Activated CD4-positive, alpha-beta T cell treated with anti-CD3 and anti-CD28 coated beads, Interleukin-2, amount 10 ng/mL, durations not matched to agents 24 days and 14 days (primary cell): Measurements from ENCODE around the gene TERB1. TPM values are rescaled to one million over a fixed set of nuclear protein-coding genes. Genes with fewer than 3 reads are reported as not detected.

ENCODE experiments used
- DNase-seq: peaks from one replicate; pipeline ENCODE4 v3.0.0; 2022
- H3K27ac Mint-ChIP-seq: one replicate; pipeline ENCODE4 v1.8.0; 2022; ENCODE audit warnings: mild to moderate bottlenecking, mixed read lengths
- H3K27me3 Mint-ChIP-seq: one replicate; pipeline ENCODE4 v1.8.0; 2022; ENCODE audit warnings: mixed read lengths
- H3K36me3 Mint-ChIP-seq: one replicate; pipeline ENCODE4 v1.8.0; 2022; ENCODE audit warnings: low read depth, mild to moderate bottlenecking, mixed read lengths
- H3K4me1 Mint-ChIP-seq: one replicate; pipeline ENCODE4 v1.8.0; 2021; ENCODE audit warnings: mixed read lengths
- H3K4me3 Mint-ChIP-seq: one replicate; pipeline ENCODE4 v1.8.0; 2022; ENCODE audit warnings: mild to moderate bottlenecking, moderate library complexity, mixed read lengths
- H3K9me3 Mint-ChIP-seq: one replicate; pipeline ENCODE4 v1.8.0; 2021; ENCODE audit warnings: mixed read lengths
- intact Hi-C: fragments of 100-400 bp; cut with micrococcal nuclease; formaldehyde crosslinking; loops from one replicate; pipeline ENCODE4 v1.15.1; 2023
- total RNA-seq: library from RNA; stranded (reverse); gene quantifications from 2 replicates; pipeline ENCODE4 v1.2.3, GENCODE V29; 2022

Gene TERB1
- total RNA-seq, 1 donor from 2014 or later, result 0.37 TPM

DNA sequence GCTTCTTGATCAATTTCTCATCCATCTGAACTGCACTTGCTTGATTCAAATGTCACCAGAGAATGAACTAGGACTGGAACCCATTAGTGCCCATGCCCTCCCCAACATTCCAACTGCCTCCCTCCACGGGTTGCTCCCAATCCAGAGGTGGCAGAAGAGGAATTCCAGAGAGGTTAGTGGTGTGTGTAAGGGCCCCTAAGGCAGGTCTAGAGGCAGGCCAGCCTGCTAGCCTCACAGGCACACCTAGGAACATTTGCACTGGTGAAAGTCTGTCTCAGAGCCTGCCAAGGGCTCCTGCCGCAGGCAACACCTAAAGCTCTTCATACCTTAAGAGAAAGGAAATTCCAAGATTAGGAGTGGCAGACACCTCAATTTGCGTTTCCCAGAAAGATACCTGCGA lies 83.6 kb downstream of the TERB1 start:
- no peak for DNase-seq
- Mint-ChIP-seq H3K4me1 (no peaks in the 10 kb centered on the region), H3K27ac (no peak overlapping the region), H3K4me3 (no peak overlapping the region), H3K27me3 (no peaks in the 10 kb centered on the region), H3K9me3 (no peaks in the 10 kb centered on the region), H3K36me3 (peaks cover 4% of the 10 kb centered on the region)
- intact Hi-C loops, result no loop called here

- H3K9me3 Mint-ChIP-seq, result no peaks in the 10 kb centered on the region
- no peak overlapping the region for H3K27ac Mint-ChIP-seq
- intact Hi-C loops, result no loop called here
- H3K4me1 Mint-ChIP-seq, result peaks cover 2% of the 10 kb centered on the region
- H3K27me3 Mint-ChIP-seq, result peaks cover 3% of the 10 kb centered on the region
- peaks cover 4% of the 10 kb centered on the region for H3K36me3 Mint-ChIP-seq
- peak; percentile 66 for DNase-seq
- H3K4me3 Mint-ChIP-seq, result no peak overlapping the region
These were observed 84.2 kb downstream of the TERB1 start for GRCh38 chr16:66717112-66717675.

DNA sequence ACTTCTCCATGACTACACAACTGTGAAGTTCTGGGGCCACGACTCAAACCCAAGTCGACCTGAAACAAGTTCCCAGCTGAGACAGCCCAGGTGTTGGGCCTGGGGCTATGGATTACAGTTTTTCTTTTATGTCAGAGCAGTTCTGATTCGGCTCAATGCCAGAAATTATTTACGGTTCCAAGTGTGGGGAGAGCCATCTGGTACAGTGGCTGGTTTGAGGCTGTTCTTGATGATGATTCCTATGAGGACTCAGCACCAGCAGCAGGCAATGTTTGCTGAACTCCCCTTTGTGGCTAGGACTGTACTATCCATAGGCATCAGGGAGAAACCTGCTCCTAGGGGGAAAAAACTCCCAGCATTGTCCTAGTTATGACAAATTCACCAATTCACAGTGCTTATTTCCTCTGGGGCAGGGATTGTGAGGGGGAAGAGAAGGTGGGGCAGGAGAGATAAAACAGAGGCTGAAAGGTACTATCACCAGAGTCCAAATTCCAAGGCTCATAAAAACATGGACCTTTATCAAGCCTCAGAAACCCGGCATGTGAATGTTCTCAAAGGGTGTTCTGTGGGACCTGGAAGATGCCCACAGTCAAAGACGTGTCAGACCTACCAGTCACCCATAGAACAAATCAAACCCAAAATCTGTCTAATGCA lies 86.6 kb downstream of the TERB1 start:
- H3K4me3 Mint-ChIP-seq, result no peak overlapping the region
- DNase-seq, result no peak
- H3K9me3 Mint-ChIP-seq, result no peaks in the 10 kb centered on the region
- peaks cover 2% of the 10 kb centered on the region for H3K4me1 Mint-ChIP-seq
- intact Hi-C loops, result no loop called here
- H3K27ac Mint-ChIP-seq, result no peak overlapping the region
- H3K36me3 Mint-ChIP-seq, result no peaks in the 10 kb centered on the region
- H3K27me3 Mint-ChIP-seq, result peaks cover 3% of the 10 kb centered on the region

DNA sequence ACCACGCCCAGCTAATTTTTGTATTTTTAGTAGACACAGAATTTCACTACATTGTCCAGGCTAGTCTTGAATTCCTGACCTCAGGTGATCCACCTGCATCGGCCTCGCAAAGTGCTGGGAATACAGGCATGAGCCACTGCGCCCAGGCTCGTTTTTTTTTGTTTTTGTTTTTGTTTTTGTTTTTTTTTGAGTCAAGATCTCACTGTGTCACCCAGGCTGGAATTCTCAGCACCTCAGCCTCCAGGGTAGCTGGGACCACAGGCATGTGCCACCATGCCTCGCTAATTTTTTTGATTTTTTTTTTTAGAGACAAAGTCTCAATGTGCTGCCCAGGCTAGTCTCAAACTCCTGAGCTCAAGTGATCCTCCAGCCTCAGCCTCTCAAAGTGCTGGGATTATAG lies 87.3 kb downstream of the TERB1 start:
- Mint-ChIP-seq H3K27ac (no peak overlapping the region), H3K9me3 (no peaks in the 10 kb centered on the region), H3K4me1 (peaks cover 2% of the 10 kb centered on the region), H3K4me3 (no peak overlapping the region), H3K27me3 (peaks cover 4% of the 10 kb centered on the region), H3K36me3 (no peaks in the 10 kb centered on the region)
- DNase-seq, result no peak
- intact Hi-C loops, result no loop called here

GRCh38 chr16:66713076-66713475 lies 88.3 kb downstream of the TERB1 start:
- intact Hi-C loops, result no loop called here
- Mint-ChIP-seq H3K27me3 (peaks cover 9% of the 10 kb centered on the region), H3K4me3 (no peak overlapping the region), H3K9me3 (no peaks in the 10 kb centered on the region), H3K36me3 (no peaks in the 10 kb centered on the region), H3K27ac (no peak overlapping the region), H3K4me1 (peaks cover 2% of the 10 kb centered on the region)
- DNase-seq, result no peak

GRCh38 chr16:66712512-66712911 lies 88.9 kb downstream of the TERB1 start:
- peaks cover 2% of the 10 kb centered on the region for H3K4me1 Mint-ChIP-seq
- intact Hi-C loops, result no loop called here
- H3K27ac Mint-ChIP-seq, result no peak overlapping the region
- peaks cover 11% of the 10 kb centered on the region for H3K27me3 Mint-ChIP-seq
- DNase-seq, result no peak
- no peaks in the 10 kb centered on the region for H3K9me3 Mint-ChIP-seq
- no peak overlapping the region for H3K4me3 Mint-ChIP-seq
- H3K36me3 Mint-ChIP-seq, result no peaks in the 10 kb centered on the region

- H3K36me3 Mint-ChIP-seq, result no peaks in the 10 kb centered on the region
- intact Hi-C loops, result no loop called here
- H3K27me3 Mint-ChIP-seq, result peaks cover 14% of the 10 kb centered on the region
- peaks cover 2% of the 10 kb centered on the region for H3K4me1 Mint-ChIP-seq
- no peak overlapping the region for H3K27ac Mint-ChIP-seq
- H3K4me3 Mint-ChIP-seq, result no peak overlapping the region
- no peak for DNase-seq
- H3K9me3 Mint-ChIP-seq, result no peaks in the 10 kb centered on the region
These were observed 89.8 kb downstream of the TERB1 start for GRCh38 chr16:66711581-66711980.

- DNase-seq, result no peak
- Mint-ChIP-seq H3K27ac (no peak overlapping the region), H3K27me3 (peaks cover 19% of the 10 kb centered on the region), H3K4me1 (no peaks in the 10 kb centered on the region), H3K4me3 (no peak overlapping the region), H3K9me3 (no peaks in the 10 kb centered on the region), H3K36me3 (no peaks in the 10 kb centered on the region)
- intact Hi-C loops, result no loop called here
These were observed 94.9 kb downstream of the TERB1 start for GRCh38 chr16:66706506-66706880.

DNA sequence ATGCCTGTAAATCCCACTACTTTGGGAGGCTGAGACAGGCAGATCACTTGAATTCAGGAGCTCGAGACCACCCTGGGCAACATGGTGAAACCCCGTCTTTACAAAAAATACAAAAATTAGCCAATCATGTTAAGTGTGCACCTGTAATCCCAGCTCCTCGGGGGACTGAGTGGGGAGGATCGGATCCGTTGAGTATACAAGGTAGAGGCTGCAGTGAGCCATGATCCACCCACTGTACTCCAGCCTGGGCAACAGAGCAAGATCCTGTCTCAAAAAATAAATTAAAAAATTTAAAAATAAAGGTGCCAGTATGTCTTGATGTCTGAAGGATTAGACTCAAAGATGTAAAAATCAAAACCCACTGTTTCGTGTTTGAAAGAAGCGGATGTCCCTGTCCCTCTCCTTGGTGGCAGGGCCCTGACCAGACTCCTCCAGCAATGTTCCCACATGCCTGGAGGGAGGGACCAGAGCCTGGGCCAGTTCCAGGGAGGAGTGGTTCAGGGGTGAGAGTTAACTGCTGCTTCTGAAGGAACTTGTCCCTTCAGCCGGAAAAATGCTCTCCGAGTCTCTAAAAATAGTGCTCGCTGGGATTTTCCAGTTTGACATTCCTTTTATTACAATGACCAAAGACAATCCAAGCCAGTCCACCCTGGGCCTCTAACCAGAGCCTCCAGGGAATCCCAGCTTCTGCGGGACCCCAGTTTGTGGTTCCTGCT lies 95.4 kb downstream of the TERB1 start:
- Mint-ChIP-seq H3K27me3 (peaks cover 19% of the 10 kb centered on the region), H3K4me1 (peaks cover under 1% of the 10 kb centered on the region), H3K27ac (no peak overlapping the region), H3K36me3 (no peaks in the 10 kb centered on the region), H3K4me3 (no peak overlapping the region), H3K9me3 (no peaks in the 10 kb centered on the region)
- intact Hi-C loops, result no loop called here
- no peak for DNase-seq

Other genes starting within 250 kb of the TERB1 start
- 145 and 146 TPM in 2 replicates for gene CKLF, start 249.0 kb downstream of the TERB1 start, total RNA-seq
- 12.2 and 13.6 TPM in 2 replicates for gene CMTM1, start 235.1 kb downstream of the TERB1 start, total RNA-seq
- 0.51 and 0.95 TPM in 2 replicates for gene CMTM2, start 222.1 kb downstream of the TERB1 start, total RNA-seq
- gene CMTM3, start 196.9 kb downstream of the TERB1 start, total RNA-seq, result 95.6 and 100 TPM in 2 replicates
- gene CMTM4, start 104.8 kb downstream of the TERB1 start, total RNA-seq, result 3.5 and 5.0 TPM in 2 replicates
- gene DYNC1LI2, start 50.0 kb downstream of the TERB1 start, total RNA-seq, result 51.4 and 56.5 TPM in 2 replicates
- 118 and 125 TPM in 2 replicates for gene NAE1, start 29.4 kb upstream of the TERB1 start, total RNA-seq
- 0.28 and 0.56 TPM in 2 replicates for gene CA7, start 42.8 kb upstream of the TERB1 start, total RNA-seq
- gene PDP2, start 78.9 kb upstream of the TERB1 start, total RNA-seq, result 48.0 and 51.8 TPM in 2 replicates
- not detected in 2 replicates for gene CDH16, start 117.3 kb upstream of the TERB1 start, total RNA-seq
- gene RRAD, start 124.0 kb upstream of the TERB1 start, total RNA-seq, result 1.3 TPM in 2 replicates
- gene CIAO2B, start 132.8 kb upstream of the TERB1 start, total RNA-seq, result 170 and 176 TPM in 2 replicates
- gene CES2, start 133.9 kb upstream of the TERB1 start, total RNA-seq, result 30.6 and 33.6 TPM in 2 replicates
- 6.8 and 7.0 TPM in 2 replicates for gene CES3, start 159.7 kb upstream of the TERB1 start, total RNA-seq
- 27.0 and 27.5 TPM in 2 replicates for gene CES4A, start 187.0 kb upstream of the TERB1 start, total RNA-seq
- gene CBFB, start 227.6 kb upstream of the TERB1 start, total RNA-seq, result 163 and 172 TPM in 2 replicates